Body of pancreas (tissue), 4 donors: ENCODE measurements around the gene HACL1. TPM values are rescaled to one million over a fixed set of nuclear protein-coding genes. Genes with fewer than 3 reads are reported as not detected.

Source experiments
- ATAC-seq: fragments of 150-250 bp; one replicate; pipeline ENCODE4 v1.9.1; 2016
- DNase-seq, 4 donors: peaks; one replicate each; pipeline ENCODE4 v3.0.0-alpha.2; 2019
- H3K27ac ChIP-seq, 4 donors: fragments of 200-600 bp; sonication (generic); 1 replicate in 3 of 4; 2 replicates in 1 of 4; pipeline versions ENCODE4 v1.5.1 to v1.6.1; 2016 to 2019; ENCODE audit warnings: mild to moderate bottlenecking in 1 of 4, mixed read lengths in 1 of 4, moderate library complexity in 1 of 4
- H3K27me3 ChIP-seq, 2 donors: fragments of 200-600 bp; sonication (generic); one replicate each; pipeline ENCODE4 v1.6.0; 2016; ENCODE audit warnings: mild to moderate bottlenecking in 1 of 2
- H3K36me3 ChIP-seq, 2 donors: fragments of 200-600 bp; sonication (generic); replicated peaks in 1 of 2; 2 replicates each; pipeline ENCODE4 v1.5.1; 2016; ENCODE audit warnings: low read depth in 2 of 2; ENCODE audit not compliant: insufficient read depth in 1 of 2
- H3K4me1 ChIP-seq: fragments of 200-600 bp; sonication (generic); one replicate; pipeline ENCODE4 v1.6.0; 2016
- H3K4me3 ChIP-seq, 2 donors: fragments of 200-600 bp; sonication (generic); 1 replicate in 1 of 2; 2 replicates in 1 of 2; pipeline ENCODE4 v1.5.1; 2016 to 2019
- H3K9me3 ChIP-seq, 3 donors: fragments of 200-600 bp; sonication (generic); 1 replicate in 2 of 3; 2 replicates in 1 of 3; pipeline ENCODE4 v1.5.1; 2016
- POLR2A ChIP-seq, 3 donors: fragments of 450-650 bp; IDR thresholded peaks; one replicate each; pipeline ENCODE4 v1.6.1; 2016; ENCODE audit warnings: antibody characterized with exemption in 3 of 3, mild to moderate bottlenecking in 2 of 3
- WGBS, 2 donors: methylation state at CpG; one replicate each; pipeline ENCODE4 v1.1.5; 2017; 5-methylcytosine and 5-hydroxymethylcytosine counted together
- intact Hi-C: fragments of 100-400 bp; cut with DNase I; formaldehyde crosslinking; loops from one replicate; pipeline ENCODE4 v1.15.1; 2023
- total RNA-seq, 2 donors: library from RNA; depleted of rRNA; stranded (reverse); fragments of >200 nt; gene quantifications; one replicate each; pipeline ENCODE4 v1.1.0, GENCODE V29; 2016
- TF ChIP-seq, protein P1 (sequence below), 7 experiments: fragments of 450-650 bp in 4 of 7; fragments of 200-600 bp in 3 of 7; sonication (generic) in 3 of 7; IDR thresholded peaks; one replicate each; pipeline ENCODE4 v1.5.1; 2016 to 2019; ENCODE audit warnings: antibody characterized with exemption in 7 of 7

Gene HACL1
- 10 to 100 TPM; 12.5 to 19.5 TPM for total RNA-seq

DNA sequence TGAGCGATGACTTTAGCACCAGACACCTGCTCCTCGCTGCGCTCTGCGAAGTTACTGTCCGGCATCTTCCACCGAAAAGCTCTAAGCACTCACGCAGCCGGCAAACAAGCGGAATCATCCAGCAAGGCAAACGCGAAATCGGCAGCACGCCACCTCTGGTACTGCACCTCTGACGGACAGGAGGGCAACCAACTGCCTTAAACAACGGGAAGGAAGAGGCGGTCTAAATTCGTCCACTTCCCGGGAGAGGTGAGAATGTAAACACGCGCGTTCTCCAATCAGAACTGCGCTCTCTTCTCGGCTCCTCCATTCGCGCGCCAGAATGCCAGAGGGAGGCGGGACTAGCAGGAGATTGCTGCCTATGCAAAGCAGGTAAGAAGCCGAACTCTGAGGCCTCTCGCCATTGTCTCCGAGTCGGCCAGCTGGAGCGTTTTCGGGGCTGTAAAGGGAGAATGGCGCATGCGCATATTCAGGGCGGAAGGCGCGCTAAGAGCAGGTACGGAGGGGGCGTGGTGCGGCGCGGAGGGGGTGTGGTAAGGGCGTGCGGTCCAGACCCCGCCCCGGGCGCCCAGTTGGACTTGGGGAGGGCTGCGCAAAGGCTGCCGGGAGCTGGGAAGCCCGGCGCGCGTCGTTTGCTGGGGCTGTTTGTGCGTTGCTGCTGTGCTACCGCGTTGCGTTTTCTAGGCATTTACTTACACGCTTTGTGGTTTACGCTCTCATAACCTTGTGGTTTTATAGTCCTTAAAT, at the start of gene HACL1, which contains the start of gene BTD:
TSS of gene HACL1 (minus strand) at position 171 of the 747 bp plus-strand sequence. CDS start at position 65, 106 bp downstream.
TSS of gene BTD (plus strand) at position 347 of the 747 bp plus-strand sequence. CDS start 33,695 bp downstream, outside the sequence.
- H3K9me3 ChIP-seq = no peaks in the 10 kb centered on the region
- peak within 1 kb of the TSS; percentile 85 to 91 for H3K4me3 ChIP-seq
- ATAC-seq (peak; percentile 96), DNase-seq (peak; percentile 97 to 99 (median 98))
- no peaks in the 10 kb centered on the region for H3K36me3 ChIP-seq
- WGBS, 2 donors = 0 to 1% methylated on average over 37 to 61 of the region's 61 CpGs
- intact Hi-C loops = no loop called here
- H3K27me3 ChIP-seq = no peaks in the 10 kb centered on the region
- TF ChIP-seq, protein P1, sequence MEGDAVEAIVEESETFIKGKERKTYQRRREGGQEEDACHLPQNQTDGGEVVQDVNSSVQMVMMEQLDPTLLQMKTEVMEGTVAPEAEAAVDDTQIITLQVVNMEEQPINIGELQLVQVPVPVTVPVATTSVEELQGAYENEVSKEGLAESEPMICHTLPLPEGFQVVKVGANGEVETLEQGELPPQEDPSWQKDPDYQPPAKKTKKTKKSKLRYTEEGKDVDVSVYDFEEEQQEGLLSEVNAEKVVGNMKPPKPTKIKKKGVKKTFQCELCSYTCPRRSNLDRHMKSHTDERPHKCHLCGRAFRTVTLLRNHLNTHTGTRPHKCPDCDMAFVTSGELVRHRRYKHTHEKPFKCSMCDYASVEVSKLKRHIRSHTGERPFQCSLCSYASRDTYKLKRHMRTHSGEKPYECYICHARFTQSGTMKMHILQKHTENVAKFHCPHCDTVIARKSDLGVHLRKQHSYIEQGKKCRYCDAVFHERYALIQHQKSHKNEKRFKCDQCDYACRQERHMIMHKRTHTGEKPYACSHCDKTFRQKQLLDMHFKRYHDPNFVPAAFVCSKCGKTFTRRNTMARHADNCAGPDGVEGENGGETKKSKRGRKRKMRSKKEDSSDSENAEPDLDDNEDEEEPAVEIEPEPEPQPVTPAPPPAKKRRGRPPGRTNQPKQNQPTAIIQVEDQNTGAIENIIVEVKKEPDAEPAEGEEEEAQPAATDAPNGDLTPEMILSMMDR (IDR thresholded peaks at IDR 0.05) = peak in 5 of 7 experiments; percentile 14 to 63 (median 48)
- TF ChIP-seq POLR2A (IDR thresholded peaks at IDR 0.05) = peak in 2 of 3 donors; percentile 81 to 84
- peak within 1 kb of the TSS; percentile 69 to 93 (median 81) for H3K27ac ChIP-seq
- peaks cover 53% of the 10 kb centered on the region for H3K4me1 ChIP-seq

DNA sequence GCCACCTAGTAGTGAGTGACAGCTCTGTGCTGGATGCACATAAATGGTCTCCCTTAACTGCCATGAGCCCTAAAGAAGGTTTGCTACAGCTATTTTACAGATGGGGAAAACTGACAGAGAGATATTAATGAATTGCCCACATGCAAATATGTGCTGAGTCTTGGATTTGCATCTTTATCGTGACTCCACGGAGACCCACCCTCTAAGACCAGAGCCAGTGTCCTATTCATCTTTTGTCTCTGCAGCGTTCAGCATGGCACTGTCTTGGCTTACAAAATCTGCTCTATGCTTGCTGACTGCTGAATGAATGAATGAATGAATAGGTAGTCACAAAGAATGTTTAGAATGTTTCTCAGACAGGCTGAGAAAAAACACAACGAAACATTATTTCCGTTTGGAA, 48.5 kb upstream of the HACL1 start:
- ATAC-seq = no peak
- H3K9me3 ChIP-seq = no peaks in the 10 kb centered on the region
- WGBS, 2 donors = 90 to 96% methylated on average over 5 of the region's 5 CpGs
- intact Hi-C loops = no loop called here
- peaks cover 35% of the 10 kb centered on the region for H3K4me1 ChIP-seq
- DNase-seq = no peak
- H3K27me3 ChIP-seq = no peaks in the 10 kb centered on the region
- H3K36me3 ChIP-seq = no peaks in the 10 kb centered on the region
- TF ChIP-seq, protein P1 (IDR thresholded peaks at IDR 0.05) = no peak
- TF ChIP-seq POLR2A (IDR thresholded peaks at IDR 0.05) = no peak
- no peak overlapping the region for H3K4me3 ChIP-seq
- H3K27ac ChIP-seq = no peak overlapping the region

DNA sequence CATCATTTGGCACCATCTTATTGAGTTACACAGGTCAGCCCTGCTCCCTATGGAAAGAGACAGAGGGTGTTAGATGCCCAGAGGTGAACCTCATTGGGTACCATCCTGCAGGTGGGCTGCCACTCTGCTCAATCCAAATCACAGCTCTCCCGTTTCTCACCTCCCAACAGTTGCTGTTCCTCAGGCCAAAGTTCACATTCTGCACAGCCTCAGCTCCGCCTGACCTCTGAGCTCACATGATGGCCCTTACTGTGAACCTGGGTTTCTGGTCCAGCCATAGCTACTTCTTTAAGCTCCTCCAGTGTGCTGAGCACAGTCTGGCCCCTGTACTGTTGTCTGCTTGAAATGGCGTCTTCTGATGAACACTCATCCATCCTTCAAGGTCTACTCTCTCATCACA, 48.0 kb upstream of the HACL1 start:
- Histone ChIP-seq H3K27me3 (no peaks in the 10 kb centered on the region), H3K27ac (peak overlapping the region in 1 of 4 donors; percentile 87), H3K36me3 (no peaks in the 10 kb centered on the region), H3K9me3 (no peaks in the 10 kb centered on the region), H3K4me3 (no peak overlapping the region), H3K4me1 (peaks cover 35% of the 10 kb centered on the region)
- DNase-seq = no peak
- intact Hi-C loops = no loop called here
- ATAC-seq = no peak
- WGBS, 2 donors = 84 to 93% methylated on average over 3 of the region's 3 CpGs
- TF ChIP-seq, protein P1 (IDR thresholded peaks at IDR 0.05) = no peak
- TF ChIP-seq POLR2A (IDR thresholded peaks at IDR 0.05) = no peak

DNA sequence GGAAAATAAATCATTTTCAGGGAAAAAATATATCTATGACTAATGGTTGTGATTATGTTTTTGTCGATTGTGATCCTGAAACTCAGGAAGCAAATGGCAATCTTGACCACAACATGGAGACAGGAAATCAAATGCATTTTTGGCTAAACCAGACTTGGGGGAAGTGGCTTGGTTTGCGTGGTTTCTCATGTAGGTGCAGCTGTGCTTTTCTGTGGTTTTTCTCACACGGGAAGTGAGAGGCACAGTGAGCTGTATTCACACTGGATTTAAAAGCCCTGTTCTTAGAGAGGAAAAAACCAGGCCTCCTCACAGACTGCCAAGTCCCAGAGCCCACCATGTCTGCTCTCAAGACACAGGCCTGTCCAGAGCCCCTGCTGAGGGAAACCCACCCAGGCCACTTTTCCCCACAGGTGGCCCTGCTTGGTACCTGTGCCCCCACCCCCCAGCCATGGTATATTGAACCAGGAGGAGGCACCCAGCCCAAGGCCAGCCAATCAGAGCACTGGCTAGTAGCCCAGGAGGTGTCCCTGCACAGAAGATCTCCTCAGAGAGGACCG, 46.3 kb upstream of the HACL1 start:
- no peaks in the 10 kb centered on the region for H3K27me3 ChIP-seq
- intact Hi-C loops = no loop called here
- H3K36me3 ChIP-seq = no peaks in the 10 kb centered on the region
- no peak overlapping the region for H3K4me3 ChIP-seq
- WGBS, 2 donors = 15 to 21% methylated on average over 4 of the region's 4 CpGs
- ATAC-seq (peak; percentile 90), DNase-seq (peak; percentile 74 to 89 (median 85))
- H3K27ac ChIP-seq = peak overlapping the region; percentile 81 to 87 (median 85)
- H3K9me3 ChIP-seq = no peaks in the 10 kb centered on the region
- TF ChIP-seq POLR2A (IDR thresholded peaks at IDR 0.05) = peak in 2 of 3 donors; percentile 34 to 36
- TF ChIP-seq, protein P1 (IDR thresholded peaks at IDR 0.05) = no peak
- H3K4me1 ChIP-seq = peaks cover 24% of the 10 kb centered on the region
